Endothelial cell of hepatic sinusoid (primary cell): ENCODE data around the gene SVOP.
"Not testable (repeated sequence)": the region's sequence is repeated elsewhere in the genome, so short reads cannot be mapped to it uniquely, and the experiment has no call there.

Experiments used
- in situ Hi-C: cut with HindIII; loops from 2 replicates; pipeline ENCODE4 v1.10.0; 2017; ENCODE audit warnings: low sequenced_read_pairs

Gene SVOP, protein sequence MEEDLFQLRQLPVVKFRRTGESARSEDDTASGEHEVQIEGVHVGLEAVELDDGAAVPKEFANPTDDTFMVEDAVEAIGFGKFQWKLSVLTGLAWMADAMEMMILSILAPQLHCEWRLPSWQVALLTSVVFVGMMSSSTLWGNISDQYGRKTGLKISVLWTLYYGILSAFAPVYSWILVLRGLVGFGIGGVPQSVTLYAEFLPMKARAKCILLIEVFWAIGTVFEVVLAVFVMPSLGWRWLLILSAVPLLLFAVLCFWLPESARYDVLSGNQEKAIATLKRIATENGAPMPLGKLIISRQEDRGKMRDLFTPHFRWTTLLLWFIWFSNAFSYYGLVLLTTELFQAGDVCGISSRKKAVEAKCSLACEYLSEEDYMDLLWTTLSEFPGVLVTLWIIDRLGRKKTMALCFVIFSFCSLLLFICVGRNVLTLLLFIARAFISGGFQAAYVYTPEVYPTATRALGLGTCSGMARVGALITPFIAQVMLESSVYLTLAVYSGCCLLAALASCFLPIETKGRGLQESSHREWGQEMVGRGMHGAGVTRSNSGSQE

DNA sequence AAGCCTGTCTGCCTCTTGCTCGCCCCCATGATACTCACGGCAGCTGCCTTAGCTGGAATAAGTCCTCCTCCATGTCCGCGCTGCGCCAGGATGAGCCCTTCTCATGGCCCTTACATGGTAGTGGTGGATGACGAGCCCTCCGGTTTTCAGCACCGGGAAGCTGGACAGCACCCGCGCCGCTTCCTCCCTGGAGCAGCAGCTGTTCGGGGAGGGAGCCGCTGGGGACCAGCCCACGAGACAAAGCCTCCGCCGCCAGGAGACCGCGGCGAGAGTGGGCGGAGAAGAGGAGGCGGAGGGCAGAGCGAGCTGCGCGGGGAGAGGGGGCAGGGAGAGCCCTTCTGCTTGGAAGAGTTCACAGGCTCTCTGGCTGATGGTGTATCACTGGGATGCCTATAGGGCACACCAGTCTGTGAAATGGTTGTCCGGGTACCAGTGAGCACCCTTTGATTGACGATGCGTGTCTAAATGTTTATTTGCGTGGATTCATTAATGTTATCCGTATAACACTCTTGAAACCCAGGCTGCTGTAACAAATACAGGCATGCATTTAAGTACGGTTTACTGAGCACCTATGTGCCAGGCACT lies at the start of gene SVOP:
TSS of gene SVOP (minus strand) at position 273 of the 585 bp plus-strand sequence. CDS start at position 73, 200 bp downstream.
- in situ Hi-C loops, result no loop called here

DNA sequence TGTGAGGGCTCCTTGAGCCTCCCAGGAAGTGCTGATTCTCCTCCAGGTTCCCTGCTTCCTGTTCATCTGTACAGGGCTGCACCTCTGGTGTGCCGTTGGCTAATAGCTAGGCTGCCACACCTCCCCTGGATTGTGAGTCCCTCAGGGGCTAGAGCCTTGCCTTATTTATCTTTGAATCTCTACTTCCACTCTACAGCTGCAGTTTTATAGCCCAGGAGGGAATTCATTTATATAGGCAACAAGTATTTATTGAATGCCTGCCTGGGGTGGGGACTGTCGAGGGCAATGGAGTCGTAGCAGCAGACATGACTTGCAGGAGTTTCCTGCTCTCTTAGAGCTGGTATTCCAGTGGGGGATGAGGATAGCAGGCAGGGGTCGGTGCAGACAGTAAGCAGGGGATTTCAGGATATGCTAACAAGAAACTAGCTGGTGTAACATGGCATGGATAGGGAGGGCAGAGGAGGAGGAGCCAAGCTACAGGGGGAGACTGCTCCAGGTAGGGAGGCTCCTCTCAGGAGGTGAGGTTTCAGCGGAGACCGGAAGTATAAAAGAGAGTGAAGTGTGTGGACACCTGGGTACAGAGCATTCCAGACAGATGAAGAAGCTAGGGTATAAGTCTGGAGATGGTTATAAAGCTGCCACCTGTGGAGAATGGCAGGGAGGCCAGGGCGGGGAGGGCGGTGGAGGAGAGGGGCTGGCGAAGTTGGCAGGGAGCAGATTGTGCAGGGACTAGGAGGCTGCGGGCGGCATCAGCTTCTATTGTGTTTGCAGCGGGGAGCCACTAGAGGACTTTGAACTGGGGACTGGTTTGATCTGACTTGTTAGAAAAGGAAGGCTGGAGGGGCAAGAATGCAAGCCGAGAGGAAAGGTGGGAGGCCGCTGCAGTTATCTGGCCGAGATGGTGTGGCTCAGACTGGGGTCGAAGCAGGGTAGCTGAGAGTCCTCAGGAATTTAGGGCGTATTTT lies 48.7 kb upstream of the SVOP start:
- in situ Hi-C loops, result no loop called here

DNA sequence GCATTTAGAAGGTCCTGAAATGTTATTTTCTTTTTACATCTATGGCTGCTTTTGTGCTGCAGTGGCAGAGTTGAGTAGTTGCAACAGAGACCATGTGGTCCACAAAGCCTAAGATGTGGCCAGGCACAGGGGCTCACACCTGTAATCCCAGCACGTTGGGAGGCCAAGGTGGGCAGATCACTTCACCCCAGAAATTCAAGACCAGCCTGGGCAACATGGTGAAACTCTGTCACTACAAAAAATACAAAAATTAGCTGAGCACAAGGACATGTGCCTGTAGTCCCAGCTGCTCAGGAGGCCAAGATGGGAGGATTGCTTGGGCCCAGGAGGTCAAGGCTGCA lies 45.0 kb upstream of the SVOP start:
- in situ Hi-C loops, result no loop called here

DNA sequence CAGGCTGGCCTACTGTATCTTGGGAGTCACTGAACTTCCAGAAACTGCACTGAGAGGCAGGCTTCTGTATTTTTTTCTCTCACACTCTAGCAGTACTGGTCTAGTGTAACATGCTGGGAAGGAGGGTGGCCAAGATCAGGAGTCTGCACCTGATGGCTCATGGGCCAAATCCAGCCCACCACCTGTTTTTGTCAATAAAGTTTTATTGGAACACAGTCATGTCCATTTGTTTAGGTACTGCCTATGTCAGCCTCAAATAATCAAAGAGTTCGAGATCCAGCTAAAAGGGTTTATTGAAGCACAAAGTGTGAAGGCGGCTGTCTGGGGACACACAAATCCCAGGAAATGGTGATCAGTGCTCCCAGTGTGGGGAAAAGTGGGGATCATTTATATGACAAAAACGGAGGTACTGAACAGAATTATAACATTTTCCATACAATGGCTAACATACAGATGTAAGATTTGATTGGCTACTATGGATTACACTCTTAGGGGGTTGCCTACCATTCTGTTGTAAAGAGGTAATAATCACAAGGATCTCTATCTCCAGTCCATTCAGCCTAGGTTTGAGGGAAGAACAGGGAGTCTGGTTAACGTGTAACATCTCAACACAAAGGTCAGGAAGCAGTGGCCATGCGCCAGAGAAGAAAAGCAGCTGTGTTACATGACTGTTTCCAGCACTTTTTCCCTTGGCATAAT lies 44.4 kb upstream of the SVOP start:
- in situ Hi-C loops, result no loop called here

DNA sequence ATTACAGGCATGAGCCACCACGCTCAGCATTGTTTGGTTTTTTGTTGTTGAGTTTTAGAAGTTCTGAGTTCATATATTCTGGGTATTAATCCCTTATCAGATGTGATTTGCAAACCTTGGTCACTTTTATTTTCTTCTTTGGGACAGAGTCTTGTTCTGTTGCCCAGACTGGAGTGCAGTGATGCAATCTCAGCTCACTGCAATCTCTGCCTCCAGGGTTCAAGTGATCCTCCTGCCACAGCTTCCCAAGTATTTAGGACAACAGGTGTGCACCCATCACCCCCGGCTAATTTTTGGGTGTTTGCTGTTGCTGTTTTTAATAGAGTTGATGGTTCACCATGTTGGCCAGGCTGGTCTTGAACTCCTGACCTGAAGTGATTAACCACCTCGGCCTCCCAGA lies 43.3 kb upstream of the SVOP start:
- in situ Hi-C loops, result no loop called here

DNA sequence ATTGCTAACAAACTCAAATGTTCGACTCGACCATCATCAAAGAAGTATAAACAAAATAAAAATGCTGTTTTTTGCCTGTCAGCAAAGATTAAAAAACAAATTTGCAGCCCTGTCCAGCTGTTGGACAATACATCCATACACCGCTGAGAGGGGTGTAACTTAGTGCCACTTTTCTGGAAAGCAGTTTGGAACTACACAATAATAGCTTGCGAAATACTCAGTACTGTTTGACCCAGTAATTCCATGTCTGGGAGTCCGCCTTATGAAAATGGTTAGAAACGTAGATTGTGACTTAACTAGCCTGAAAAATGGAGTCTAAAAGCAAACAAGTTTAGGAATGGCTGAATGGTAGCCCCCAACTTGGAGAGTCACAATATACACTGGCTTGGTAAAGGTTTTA lies 37.9 kb upstream of the SVOP start:
- in situ Hi-C loops, result no loop called here

DNA sequence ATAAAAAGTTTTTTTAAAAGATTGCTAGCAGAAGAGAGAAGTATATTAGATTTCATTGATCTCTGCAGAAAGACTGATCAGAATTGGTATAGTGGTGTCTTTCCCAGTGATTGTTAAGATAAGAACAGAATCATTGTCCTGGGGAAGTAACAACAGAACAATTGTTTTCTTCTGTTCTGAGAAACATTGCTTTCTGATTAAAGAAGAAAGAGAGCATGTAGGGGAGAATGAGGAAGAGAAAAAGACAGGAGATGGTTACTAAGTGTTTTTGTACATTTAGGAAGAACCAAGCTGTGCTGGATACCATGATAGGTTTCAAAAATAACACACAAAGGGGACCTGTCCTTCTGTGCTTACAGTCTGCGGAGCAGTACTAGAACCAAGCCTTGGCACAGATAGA lies 36.5 kb upstream of the SVOP start:
- in situ Hi-C loops, result no loop called here

DNA sequence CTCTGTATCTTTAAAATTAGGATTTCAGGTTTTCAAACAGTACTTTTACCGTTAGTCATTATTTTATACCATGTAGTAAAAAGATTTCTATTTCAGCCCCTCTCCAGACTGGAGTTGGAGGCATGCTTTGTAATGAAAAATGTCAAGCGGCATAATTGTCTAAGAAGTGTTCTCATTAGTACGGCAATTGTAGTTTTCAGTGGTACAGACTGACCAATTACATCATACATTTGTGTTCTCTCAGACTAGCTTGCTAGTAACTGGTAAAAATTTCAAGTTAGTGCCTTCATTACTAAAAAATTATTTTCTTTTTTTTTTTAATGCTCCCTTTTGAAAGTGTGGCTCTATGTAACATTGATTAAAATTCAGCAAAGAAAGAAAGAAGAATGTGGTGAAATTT lies 36.0 kb upstream of the SVOP start:
- in situ Hi-C loops, result no loop called here

DNA sequence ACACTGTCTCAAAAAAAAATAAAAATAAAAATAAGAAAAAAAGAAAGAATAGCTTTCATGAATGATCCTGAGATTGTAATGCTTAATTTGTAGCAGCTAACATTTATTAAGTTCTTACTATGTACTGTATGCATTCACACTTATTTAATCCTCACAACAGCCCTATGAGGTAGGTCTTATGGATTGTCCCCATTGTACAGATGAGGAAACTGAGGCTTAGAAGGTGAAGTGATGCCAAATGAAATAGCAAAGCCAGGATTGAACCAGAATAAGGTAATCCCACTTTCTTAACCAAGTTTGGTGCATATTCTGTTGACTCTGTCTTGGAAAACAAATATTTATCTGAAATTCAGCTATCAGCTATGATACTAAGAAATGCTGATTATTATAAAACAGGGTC lies 33.7 kb upstream of the SVOP start:
- in situ Hi-C loops, result no loop called here

DNA sequence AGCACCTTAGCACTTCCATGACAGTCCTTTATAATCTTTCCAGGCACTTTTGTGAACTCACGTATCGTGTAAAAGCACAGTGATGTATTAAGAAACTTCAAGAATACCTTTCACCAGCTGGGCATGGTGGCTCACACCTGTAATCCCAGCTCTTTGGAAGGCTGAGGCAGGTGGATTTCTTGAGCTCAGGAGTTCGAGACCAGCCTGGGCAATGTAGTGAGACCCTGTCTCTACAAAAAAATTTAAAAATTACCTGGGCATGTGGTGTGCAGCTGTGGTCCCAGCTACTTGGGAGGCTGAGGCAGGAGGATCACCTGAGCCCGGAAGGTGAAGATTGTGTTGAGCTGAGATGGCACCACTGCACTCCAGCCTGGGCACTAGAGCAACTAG lies 33.3 kb upstream of the SVOP start:
- in situ Hi-C loops, result not testable (repeated sequence)

DNA sequence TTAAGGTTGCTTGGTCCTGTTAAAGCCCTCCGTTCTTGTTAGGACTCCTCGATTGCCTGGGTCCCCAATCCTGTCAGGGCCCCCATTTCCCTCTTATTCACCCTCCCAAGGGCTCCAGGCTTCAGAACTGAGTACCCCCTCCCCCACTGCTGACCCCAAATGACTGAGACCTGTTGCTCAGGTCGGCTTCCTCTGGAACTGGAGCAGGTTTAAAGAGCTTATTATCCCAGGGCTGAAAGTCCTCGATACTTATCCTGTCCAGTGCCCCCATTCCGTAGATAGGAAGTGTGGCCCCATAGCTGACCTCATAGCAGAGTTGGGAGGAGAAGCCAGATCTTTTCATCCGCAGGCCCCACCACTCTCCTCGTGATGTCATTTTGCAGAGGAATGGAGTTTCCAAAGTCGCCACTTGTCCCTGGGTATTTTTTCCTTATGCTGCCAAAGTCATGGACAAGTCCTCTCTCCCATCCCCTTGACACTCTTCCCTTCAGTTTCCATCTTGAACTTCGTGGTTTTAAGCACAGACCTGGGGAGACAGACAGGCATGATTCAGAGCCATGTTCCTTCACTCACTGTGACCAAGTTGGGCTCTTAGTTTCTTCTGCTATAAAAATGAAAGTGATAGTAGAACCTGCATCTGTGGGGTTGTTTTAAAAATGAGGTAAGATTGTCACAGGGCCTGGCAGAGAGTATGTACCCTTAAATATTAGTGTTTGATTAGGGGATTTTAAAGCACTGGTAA lies 32.7 kb upstream of the SVOP start:
- in situ Hi-C loops, result no loop called here

DNA sequence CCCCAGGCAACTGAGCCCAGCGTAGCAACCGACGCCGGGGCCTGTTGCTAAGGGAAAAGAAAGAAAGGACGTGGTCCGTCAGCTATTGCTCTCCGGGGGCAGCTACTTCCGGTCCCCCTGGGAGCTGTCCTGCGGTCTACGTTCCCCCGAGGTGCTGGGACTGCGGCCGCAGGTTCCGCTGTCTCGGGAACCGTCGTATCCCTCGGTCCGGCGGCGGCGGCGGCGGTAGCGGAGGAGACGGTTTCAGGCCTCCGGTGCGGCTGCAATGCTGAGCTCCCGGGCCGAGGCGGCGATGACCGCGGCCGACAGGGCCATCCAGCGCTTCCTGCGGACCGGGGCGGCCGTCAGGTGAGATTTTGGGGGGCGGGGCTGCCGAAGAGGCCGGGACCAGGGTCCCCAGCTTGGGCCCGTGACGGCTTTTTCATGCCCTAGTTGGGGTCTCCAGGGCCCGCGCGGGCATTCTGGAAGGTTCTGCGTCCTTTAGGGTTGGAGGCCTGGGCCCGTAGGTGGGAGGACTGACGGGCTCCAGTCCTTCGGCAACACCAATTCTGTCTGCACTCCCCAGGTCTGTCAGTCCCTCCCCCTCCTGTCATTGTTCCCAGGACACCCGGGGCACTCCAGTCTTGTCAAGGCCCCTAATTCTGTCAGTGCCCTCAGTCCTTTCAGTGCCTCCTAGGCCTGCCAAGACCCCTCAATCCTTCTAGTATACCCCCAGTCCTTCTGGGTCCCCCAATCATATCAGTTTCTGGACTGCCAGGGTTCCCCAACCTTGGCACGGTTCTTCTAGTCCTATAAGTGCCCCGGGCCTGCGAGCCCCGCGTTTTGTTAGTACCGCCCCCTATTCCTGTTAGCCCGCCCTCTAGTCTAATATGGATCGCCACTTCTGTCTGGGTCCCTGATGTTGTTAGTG lies 31.8 kb upstream of the SVOP start, which contains the start of gene USP30:
TSS of gene USP30 (plus strand) at position 163 of the 910 bp plus-strand sequence. CDS start at position 266, 103 bp downstream.
- in situ Hi-C loops, result no loop called here

DNA sequence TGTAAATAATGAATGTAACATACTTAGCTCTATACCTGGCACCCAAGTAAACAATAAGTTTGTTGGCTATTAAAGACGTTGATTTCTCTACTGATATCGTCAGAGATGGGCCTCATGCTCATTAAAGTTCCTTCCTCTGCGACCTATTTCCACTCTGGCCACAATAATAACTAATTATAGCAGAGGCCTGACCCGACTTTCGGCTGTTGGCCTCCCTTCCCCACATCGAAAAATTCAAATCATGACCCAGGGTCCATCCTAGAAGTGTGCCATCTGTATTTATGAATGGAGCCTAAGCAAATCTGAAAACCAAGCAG lies 31.2 kb upstream of the SVOP start:
- in situ Hi-C loops, result no loop called here

DNA sequence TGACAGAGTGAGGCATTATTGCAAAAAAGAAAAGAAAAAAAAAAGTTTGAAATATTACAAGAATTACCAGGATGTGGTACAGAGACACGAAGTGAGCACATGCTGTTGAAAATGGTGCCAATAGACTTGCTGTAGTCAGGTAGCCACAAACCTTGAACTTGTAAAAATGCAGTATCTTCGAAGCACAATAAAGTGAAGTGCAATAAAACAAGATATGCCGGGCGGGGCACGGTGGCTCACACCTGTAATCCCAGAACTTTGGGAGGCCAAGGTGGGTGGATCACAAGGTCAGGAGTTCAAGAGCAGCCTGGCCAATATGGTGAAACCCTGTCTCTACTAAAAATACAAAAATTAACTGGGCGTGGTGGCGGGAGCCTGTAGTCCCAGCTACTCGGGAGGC lies 28.9 kb upstream of the SVOP start:
- in situ Hi-C loops, result not testable (repeated sequence)

DNA sequence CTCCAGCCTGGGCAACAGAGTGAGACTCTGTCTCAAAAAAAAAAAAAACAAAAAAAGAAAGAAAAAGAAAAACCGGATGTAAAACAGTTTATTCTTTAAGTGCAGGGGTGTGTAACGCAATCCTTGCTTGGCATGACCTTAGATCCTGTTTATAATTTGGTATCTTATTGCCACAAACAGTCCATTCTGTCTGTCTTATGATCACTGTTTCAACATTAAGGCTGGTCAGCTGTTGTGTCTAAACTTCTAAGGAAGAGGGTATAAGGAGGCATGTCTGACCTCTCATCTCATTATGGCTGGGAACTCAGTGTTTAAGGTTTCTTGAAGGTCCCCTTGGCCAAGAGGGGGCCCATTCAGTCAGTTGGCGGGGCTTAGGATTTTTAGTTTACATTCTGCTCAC lies 27.8 kb upstream of the SVOP start:
- in situ Hi-C loops, result not testable (repeated sequence)

DNA sequence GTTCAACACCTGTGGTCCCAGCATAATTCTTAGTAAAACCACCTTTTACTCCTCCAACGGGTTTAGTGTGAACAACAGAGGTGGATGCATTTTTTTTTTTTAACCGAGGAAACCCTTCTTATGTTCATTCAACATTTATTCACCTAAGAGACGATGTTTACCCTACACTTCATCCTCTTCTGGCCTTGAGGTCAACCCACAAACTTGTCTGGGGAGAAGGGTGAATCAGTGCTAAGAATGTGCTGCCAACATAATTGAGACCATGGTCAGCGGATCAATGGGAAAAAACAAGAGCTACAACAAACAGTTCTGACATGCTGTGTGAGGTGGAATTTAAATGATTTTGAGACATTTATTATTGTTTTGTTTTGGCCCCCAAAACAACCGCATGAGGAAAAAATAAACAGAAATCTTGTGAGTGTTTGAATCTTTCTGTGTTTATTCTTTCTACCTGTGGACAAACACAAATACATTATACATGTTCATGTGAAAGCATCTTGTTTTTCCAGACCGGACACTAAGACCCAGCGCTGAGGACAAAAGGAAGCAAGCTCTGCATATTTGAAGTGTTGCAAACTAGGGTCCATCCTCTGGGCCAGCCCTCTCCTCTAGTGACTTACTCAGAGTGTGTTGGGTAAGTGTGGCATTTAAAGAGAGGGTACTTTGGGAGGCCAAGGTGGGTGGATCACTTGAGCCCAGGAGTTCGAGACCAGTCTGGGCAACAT lies 26.4 kb upstream of the SVOP start:
- in situ Hi-C loops, result no loop called here

DNA sequence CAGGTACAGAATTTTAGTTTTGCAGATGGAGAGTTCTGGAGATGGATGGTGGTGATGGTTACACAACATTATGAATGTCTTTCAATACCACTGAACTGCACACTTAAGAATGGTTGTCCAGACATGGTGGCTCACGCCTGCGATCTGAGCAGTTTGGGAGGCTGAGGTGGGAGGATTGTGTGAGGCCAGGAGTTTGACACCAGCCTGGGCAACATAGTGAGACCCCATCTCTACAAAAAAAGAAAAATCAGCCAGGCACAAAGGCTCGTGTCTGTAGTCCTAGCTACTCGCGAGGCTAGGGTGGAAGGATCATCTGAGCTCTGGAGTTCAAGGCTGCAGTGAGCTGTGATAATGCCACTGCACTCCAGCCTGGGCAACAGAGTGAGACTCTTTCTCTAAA lies 23.4 kb upstream of the SVOP start:
- in situ Hi-C loops, result no loop called here

DNA sequence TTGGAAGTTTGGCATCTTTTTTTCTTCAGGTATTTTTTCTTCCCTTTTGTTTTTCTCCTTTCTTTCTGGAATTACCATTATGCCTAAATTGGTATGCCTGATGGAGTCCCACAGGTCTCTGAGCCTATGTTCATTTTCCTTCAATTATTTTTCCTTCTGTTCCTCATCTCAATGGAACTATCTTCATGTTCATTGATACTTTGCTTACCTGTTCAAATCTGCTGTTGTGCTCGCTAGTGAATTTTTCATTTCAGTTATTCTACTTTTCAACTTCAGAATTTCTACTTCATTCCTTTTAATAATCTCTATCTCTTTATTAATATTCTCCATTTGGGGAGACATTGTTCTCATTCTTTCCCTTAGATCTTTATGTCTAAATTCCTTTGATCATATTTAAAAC lies 16.1 kb upstream of the SVOP start:
- in situ Hi-C loops, result no loop called here
